ENCODE results near the gene NCOA7. TPM values are rescaled to one million over a fixed set of nuclear protein-coding genes. Genes with fewer than 3 reads are reported as not detected.

The NCOA7 gene
- total RNA-seq, 1 donor from 2014 or later: 28.8 TPM

GRCh38 chr6:125979101-125979500 lies 188.3 kb downstream of the NCOA7 start:
- DNase-seq: no peak

Small RNAs within 50 kb of the gene (small RNA-seq; reads per million reads assigned to genes)
- gene RNA5SP216 (ENCODE audit: low replicate concordance): not detected

Other genes with a start within 250 kb of the NCOA7 start
- gene HEY2, start 41.3 kb upstream of the NCOA7 start, total RNA-seq: 2.4 TPM
- gene HINT3, start 165.8 kb downstream of the NCOA7 start, total RNA-seq: 55.6 TPM
- 34.9 TPM for gene TRMT11, start 195.6 kb downstream of the NCOA7 start, total RNA-seq